ENCODE data around the gene WDR38.
"Not testable (repeated sequence)": the region's sequence is repeated elsewhere in the genome, so short reads cannot be mapped to it uniquely, and the experiment has no call there.

Gene WDR38

DNA sequence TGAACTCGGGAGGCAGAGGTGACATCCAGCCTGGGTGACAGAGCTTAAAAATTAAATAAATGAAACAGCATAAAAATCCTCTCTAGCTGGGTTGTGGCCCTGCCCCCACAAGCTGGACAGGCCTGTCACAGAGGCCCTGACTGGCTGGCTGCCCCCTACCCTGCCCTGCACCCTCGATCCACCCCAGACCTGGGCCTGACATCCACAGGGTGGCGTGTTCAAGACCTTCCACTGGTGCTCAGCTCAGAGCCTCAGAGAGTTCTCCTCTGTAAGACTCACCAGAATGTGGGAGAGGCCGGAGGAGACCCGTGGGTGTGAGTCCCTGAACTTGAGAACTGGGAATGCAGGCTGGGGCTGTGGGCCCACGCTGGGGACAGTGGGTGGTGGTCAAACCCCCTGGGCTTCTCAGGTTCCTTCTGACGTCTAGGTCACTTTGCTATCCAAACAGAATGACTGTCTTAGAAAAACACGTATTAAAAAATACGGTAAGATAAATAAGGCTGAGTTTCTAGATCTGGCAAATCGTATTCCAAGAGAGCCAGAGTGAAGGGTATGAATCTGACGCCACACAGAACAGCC, 9.7 kb upstream of the WDR38 start:
- DNase-seq (ENCODE audit: low read depth): no peak

DNA sequence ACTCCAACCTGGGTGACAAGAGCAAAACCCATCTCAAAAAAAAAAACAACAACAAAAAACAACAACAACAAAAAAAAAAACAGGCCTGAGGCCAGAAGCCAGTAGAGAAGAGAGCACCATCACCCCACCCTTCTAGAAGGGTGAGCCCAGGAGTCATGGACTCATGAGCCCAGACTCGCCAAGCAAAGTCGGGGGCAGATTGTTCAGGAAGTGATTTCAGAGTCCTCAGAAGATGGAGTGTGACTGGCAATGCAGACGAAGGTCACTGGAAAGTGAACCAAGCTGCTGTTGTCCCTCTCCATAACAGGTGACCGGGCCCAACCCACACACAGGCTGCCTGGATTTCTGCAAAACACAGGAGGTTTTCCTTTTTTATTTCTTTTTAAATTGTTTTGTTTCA, 9.0 kb upstream of the WDR38 start:
- DNase-seq (ENCODE audit: low read depth): no peak
- TF ChIP-seq, protein P1, sequence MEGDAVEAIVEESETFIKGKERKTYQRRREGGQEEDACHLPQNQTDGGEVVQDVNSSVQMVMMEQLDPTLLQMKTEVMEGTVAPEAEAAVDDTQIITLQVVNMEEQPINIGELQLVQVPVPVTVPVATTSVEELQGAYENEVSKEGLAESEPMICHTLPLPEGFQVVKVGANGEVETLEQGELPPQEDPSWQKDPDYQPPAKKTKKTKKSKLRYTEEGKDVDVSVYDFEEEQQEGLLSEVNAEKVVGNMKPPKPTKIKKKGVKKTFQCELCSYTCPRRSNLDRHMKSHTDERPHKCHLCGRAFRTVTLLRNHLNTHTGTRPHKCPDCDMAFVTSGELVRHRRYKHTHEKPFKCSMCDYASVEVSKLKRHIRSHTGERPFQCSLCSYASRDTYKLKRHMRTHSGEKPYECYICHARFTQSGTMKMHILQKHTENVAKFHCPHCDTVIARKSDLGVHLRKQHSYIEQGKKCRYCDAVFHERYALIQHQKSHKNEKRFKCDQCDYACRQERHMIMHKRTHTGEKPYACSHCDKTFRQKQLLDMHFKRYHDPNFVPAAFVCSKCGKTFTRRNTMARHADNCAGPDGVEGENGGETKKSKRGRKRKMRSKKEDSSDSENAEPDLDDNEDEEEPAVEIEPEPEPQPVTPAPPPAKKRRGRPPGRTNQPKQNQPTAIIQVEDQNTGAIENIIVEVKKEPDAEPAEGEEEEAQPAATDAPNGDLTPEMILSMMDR (IDR thresholded peaks at IDR 0.05; ENCODE audit: control insufficient read depth, extremely low read depth, insufficient read depth): no peak
- H3K4me3 ChIP-seq (ENCODE audit: low read depth, low read length): no peak overlapping the region

More for the DNA sequence above, 9.7 kb upstream of the WDR38 start:
- TF ChIP-seq, protein P1 (IDR thresholded peaks at IDR 0.05; ENCODE audit: control insufficient read depth, extremely low read depth, insufficient read depth): no peak
- no peak overlapping the region for H3K4me3 ChIP-seq (ENCODE audit: low read depth, low read length)

DNA sequence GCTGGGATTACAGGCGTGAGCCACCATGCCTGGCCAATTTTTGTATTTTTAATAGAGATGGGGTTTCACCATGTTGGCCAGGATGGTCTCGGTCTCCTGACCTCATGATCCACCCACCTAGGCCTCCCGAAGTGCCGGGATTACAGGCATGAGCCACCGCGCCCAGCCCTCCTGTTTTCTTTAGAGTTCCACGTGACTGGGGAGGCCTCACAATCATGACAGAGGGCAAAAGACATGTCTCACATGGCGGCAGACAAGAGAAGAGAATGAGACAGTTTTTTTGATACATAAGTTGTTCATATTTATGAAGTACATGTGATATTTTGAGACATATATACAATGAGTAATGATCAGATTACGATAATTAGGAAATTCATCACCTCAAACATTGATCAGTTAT, 6.8 kb upstream of the WDR38 start:
- H3K4me3 ChIP-seq (ENCODE audit: low read depth, low read length); DNase-seq (ENCODE audit: low read depth): not testable (repeated sequence)

DNA sequence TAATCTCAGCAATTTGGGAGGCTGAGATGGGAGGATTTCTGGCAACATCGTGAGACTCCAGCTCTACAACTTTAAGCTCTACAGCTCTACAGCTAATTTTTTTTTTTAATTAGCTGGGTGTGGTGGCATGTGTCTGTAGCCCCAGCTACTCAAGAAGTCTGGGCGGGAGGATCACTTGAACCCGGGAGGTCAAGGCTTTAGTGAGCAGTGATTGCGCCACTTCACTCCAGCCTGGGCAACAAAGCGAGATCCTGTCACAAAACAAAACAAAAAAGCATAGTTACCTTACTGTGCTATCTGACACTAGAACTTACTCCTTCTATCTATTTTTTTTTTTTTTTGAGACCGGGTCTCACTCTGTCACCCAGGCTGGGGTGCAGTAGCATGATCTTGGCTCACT, 6.3 kb upstream of the WDR38 start:
- DNase-seq (ENCODE audit: low read depth): no peak
- H3K4me3 ChIP-seq (ENCODE audit: low read depth, low read length): no peak overlapping the region
- TF ChIP-seq, protein P1 (IDR thresholded peaks at IDR 0.05; ENCODE audit: control insufficient read depth, extremely low read depth, insufficient read depth): no peak

DNA sequence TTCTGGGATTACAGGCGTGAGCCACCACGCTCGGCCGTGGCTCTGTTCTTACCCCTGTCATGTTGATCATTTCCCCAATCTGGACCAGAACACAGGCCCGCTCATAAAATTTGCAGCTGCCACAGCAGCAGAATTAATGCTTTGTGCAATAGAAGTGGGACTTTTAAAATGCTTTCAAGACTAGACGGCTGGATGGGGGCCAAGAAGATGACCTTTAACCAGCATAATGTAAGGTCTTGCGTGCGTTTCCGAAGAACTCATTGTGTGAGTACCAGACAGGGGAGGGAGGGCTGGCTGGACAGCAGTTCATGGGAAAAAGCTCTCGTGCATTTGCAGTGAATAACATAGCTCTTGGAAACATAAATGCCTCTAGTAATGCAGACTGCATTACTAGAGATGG, 3.5 kb upstream of the WDR38 start:
- DNase-seq (ENCODE audit: low read depth): no peak
- H3K4me3 ChIP-seq (ENCODE audit: low read depth, low read length): no peak overlapping the region
- TF ChIP-seq, protein P1 (IDR thresholded peaks at IDR 0.05; ENCODE audit: control insufficient read depth, extremely low read depth, insufficient read depth): no peak

DNA sequence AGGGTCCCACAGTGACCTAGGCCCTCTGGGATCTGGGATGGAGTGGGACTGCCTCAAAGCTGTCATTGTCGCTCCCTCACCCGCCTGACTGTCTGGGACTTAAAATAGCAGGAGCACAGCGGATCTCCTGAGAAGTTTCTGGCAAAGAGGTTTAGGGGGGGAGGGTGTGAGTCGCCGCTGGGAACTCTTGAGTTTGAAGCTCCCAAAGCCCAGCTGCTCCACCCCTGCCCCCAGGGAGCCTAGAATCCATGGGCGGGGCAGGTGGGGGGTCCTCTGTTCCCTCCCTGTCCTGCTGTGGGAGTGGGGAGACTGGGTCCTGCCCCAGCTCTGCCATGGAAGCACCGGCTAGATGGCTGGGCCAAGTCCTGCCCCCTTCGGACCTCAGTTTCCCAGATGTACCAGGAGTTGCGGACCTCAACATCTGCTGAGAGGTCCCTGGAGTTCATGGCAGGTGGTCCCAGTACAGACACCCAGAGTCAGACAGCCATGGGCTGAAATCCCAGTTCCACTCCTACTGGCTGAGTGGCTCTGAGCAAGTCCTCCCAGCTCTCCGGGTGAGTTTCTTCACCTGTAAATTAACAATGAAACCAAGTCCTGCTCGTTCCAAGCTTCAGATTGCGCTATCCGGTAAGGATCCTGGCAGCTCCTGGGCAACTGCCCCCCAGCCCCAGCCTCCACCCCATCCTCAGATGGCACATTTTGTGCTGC, 985 bp upstream of the WDR38 start:
- DNase-seq (ENCODE audit: low read depth): no peak
- TF ChIP-seq, protein P1 (IDR thresholded peaks at IDR 0.05; ENCODE audit: control insufficient read depth, extremely low read depth, insufficient read depth): no peak
- H3K4me3 ChIP-seq (ENCODE audit: low read depth, low read length): no peak overlapping the region

DNA sequence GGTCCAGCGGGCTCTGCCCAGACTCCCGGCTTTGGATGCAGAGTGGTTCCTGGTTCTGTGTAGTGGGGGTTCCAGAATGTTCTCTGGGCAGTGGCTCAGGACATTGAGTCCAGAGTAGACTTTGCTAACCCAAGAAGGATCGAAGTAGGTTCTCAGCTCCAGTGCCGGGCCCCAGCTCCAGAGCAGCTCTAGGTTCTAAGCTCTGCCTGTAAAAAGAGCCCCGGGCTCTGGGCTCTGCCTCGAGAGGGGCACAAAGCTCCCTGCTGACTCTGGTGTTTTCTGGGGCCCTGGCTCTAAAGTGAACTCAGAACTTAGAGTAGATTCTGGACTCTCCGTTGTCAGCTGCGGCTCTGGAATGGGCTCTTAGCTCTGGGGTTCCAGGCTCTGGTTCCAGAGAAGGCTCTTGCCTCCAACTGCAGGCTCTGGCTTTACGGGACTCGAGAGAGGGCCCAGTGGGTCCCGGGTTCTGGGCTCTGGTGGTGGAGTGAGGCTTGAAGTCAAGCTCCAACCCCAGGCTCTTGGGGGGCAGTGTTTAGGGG, 414 bp downstream of the WDR38 start:
- DNase-seq (ENCODE audit: low read depth): no peak
- TF ChIP-seq, protein P1 (IDR thresholded peaks at IDR 0.05; ENCODE audit: control insufficient read depth, extremely low read depth, insufficient read depth): no peak
- peak overlapping the region; percentile 48 for H3K4me3 ChIP-seq (ENCODE audit: low read depth, low read length)
